GM12878 (cell line): ENCODE results near the gene MXRA8. TPM values are rescaled to one million over a fixed set of nuclear protein-coding genes. Genes with fewer than 3 reads are reported as not detected.
A peak's percentile ranks its signal among the peaks of the same experiment; 100 is the strongest.

Source experiments
- BCL11A ChIP-seq: IDR thresholded peaks from 2 replicates; pipeline ENCODE4 v1.6.1; 2011; ENCODE audit warnings: low read depth, low read length
- BCL3 ChIP-seq: IDR thresholded peaks from 2 replicates; pipeline ENCODE4 v1.6.1; 2011; ENCODE audit warnings: borderline replicate concordance, low read depth, mild to moderate bottlenecking, moderate library complexity, low read length; ENCODE audit not compliant: insufficient read depth, poor library complexity, severe bottlenecking
- BRCA1 ChIP-seq: IDR thresholded peaks from 2 replicates; pipeline ENCODE4 v1.6.1; 2011; ENCODE audit warnings: low read depth, low read length, improper control_type of control experiment
- CBX3 ChIP-seq: fragments of 200-600 bp; sonication (generic); IDR thresholded peaks from 2 replicates; pipeline ENCODE4 v1.6.1; 2016; ENCODE audit warnings: low read depth, borderline replicate concordance
- CREM ChIP-seq: IDR thresholded peaks from 2 replicates; pipeline ENCODE4 v1.6.1; 2014; ENCODE audit warnings: antibody characterized with exemption, low read depth
- ETV6 ChIP-seq, 2 experiments: fragments of 450-650 bp in 1 of 2; IDR thresholded peaks in 1 of 2; conservative IDR thresholded peaks in 1 of 2; 2 replicates each; pipeline ENCODE4 v1.6.1; 2014; ENCODE audit warnings: antibody characterized with exemption in 1 of 2, borderline replicate concordance in 1 of 2, low read depth in 1 of 2, mild to moderate bottlenecking in 1 of 2, moderate library complexity in 1 of 2
- FOS ChIP-seq: IDR thresholded peaks from 3 replicates; pipeline ENCODE4 v1.6.1; 2011; ENCODE audit warnings: borderline replicate concordance; ENCODE audit not compliant: insufficient read length; ENCODE audit errors: extremely low read depth
- GABPA ChIP-seq: IDR thresholded peaks from 2 replicates; pipeline ENCODE4 v1.6.1; 2014; ENCODE audit warnings: antibody characterized with exemption, low read depth, mild to moderate bottlenecking, inconsistent platforms
- JUND ChIP-seq: IDR thresholded peaks from 2 replicates; pipeline ENCODE4 v1.6.1; 2012; ENCODE audit warnings: low read depth, mild to moderate bottlenecking, low read length, improper control_type of control experiment, moderate library complexity
- MYC ChIP-seq: IDR thresholded peaks from 2 replicates; pipeline ENCODE4 v1.6.1; 2011; ENCODE audit warnings: mild to moderate bottlenecking, low read length, moderate library complexity, inconsistent platforms; ENCODE audit not compliant: insufficient read depth, insufficient replicate concordance, insufficient read length, severe bottlenecking
- NKRF ChIP-seq: fragments of 450-650 bp; conservative IDR thresholded peaks from 2 replicates; pipeline ENCODE4 v1.6.1; 2017; ENCODE audit warnings: mild to moderate bottlenecking, moderate library complexity
- NR2C1 ChIP-seq: fragments of 450-650 bp; IDR thresholded peaks from 2 replicates; pipeline ENCODE4 v1.6.1; 2017; ENCODE audit warnings: antibody characterized with exemption, mild to moderate bottlenecking, moderate library complexity
- RAD51 ChIP-seq: fragments of 450-650 bp; IDR thresholded peaks from 2 replicates; pipeline ENCODE4 v1.6.1; 2016; ENCODE audit warnings: moderate library complexity, mild to moderate bottlenecking, inconsistent platforms
- RELB ChIP-seq: fragments of 450-650 bp; IDR thresholded peaks from 2 replicates; pipeline ENCODE4 v1.6.1; 2017; ENCODE audit warnings: low read depth, mild to moderate bottlenecking, moderate library complexity
- SKIL ChIP-seq: fragments of 450-650 bp; IDR thresholded peaks from 2 replicates; pipeline ENCODE4 v1.6.1; 2017; ENCODE audit warnings: mild to moderate bottlenecking, low read depth, inconsistent platforms; ENCODE audit not compliant: poor library complexity, severe bottlenecking
- SMAD1 ChIP-seq: fragments of 450-650 bp; IDR thresholded peaks from 2 replicates; pipeline ENCODE4 v1.6.1; 2018; ENCODE audit warnings: mild to moderate bottlenecking, low read depth; ENCODE audit not compliant: partially characterized antibody
- TARDBP ChIP-seq: IDR thresholded peaks from 2 replicates; pipeline ENCODE4 v1.6.1; 2016; ENCODE audit warnings: borderline replicate concordance
- TCF12 ChIP-seq: IDR thresholded peaks from 2 replicates; pipeline ENCODE4 v1.6.1; 2011; ENCODE audit warnings: low read depth, mild to moderate bottlenecking, low read length
- TCF3 ChIP-seq: IDR thresholded peaks from 2 replicates; pipeline ENCODE4 v1.6.1; 2012; ENCODE audit warnings: low read depth, mild to moderate bottlenecking, low read length, borderline replicate concordance; ENCODE audit not compliant: insufficient read depth
- polyA plus RNA-seq, 11 experiments: library from polyadenylated mRNA; depleted of rRNA in 4 of 11; unstranded in 6 of 11; stranded (reverse) in 5 of 11; fragments of >200 nt; fragmentation: Nextera tagmentation in 4 of 11; fragmentation: Illumina TruSeq in 1 of 11; extraction: Ambion mirVana in 4 of 11; extraction: Trizol in 1 of 11; gene quantifications; 1 replicate in 1 of 11; 2 replicates in 10 of 11; pipeline versions ENCODE4 v1.2.1 to v1.2.3, GENCODE V29; 2011 to 2016; ENCODE audit warnings: inconsistent platforms in 2 of 11, missing spikeins in 2 of 11, low read depth in 1 of 11
- total RNA-seq, 4 experiments: library from RNA; depleted of rRNA in 3 of 4; stranded (reverse); fragments of >200 nt in 3 of 4; fragmentation: Illumina TruSeq in 1 of 4; extraction: Trizol in 1 of 4; gene quantifications; 2 replicates each; pipeline versions ENCODE4 v1.2.1 to v1.2.3, GENCODE V29; 2013 to 2021
- TF ChIP-seq, protein P1 (sequence below): IDR thresholded peaks from 2 replicates; pipeline ENCODE4 v1.6.1; 2012; ENCODE audit warnings: low read depth, low read length, improper control_type of control experiment

The MXRA8 gene
- total and polyA plus RNA-seq, 10 of the 15 experiments (the other 5 are each of a cell fraction or from before 2014, with no cell fraction given), result 0.11 to 0.54 (median 0.21) TPM; not detected in 6

GRCh38 chr1:1371746-1372711, 13.7 kb upstream of the MXRA8 start (continued):
- TF ChIP-seq FOS (no peak), CBX3 (no peak), RELB (no peak), RAD51 (no peak), SKIL (no peak), NR2C1 (no peak), SMAD1 (no peak), NKRF (peak; percentile 36; the same call in 1 of the 2 replicates), BCL11A (no peak), BCL3 (no peak), TARDBP (no peak), CREM (no peak), ETV6 (conservative IDR thresholded peaks at IDR 0.05 in 1 of 2, IDR thresholded peaks at IDR 0.05 in 1 of 2; ENCODE audit: borderline replicate concordance in 1 of 2, low read depth in 1 of 2) (no peak), TCF3 (peak; percentile 92), GABPA (no peak), MYC (no peak), JUND (no peak), TCF12 (peak; percentile 84), BRCA1 (no peak)
- TF ChIP-seq, protein P1, sequence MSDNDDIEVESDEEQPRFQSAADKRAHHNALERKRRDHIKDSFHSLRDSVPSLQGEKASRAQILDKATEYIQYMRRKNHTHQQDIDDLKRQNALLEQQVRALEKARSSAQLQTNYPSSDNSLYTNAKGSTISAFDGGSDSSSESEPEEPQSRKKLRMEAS, result no peak
